ENCODE measurements around the gene PDE4D.

The PDE4D gene

DNA sequence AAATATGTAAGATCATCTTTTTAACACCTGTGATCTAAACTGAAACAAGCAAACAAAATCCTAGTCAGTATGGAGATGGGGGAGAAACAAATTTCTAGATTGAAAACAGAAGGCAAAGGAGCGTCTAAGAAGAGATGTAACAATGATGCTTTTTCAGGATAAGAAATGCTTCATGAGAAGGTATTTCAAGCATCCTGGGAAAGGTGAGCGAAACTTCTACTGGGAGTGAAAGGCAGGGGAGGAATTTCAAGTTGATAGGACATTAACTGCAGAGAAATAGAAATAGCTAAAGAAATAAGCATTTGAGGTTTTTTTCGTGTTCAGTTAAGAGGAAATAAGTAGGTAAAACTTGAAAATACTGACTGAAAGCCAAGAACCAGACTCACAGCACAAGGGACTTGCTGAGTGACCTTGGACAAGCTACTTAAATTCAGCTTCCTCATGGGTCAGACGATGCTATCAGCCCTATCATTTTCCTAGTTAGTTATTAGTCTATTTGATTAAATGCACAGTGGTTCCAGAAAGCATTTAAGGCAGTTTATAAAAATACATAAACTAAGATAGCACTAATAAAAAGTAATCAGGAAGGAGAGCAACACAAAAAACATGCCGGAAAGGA is 406.3 kb downstream of the PDE4D start:
- no peak overlapping the region for H3K27ac ChIP-seq
- TF ChIP-seq ZFX (IDR thresholded peaks at IDR 0.05; ENCODE audit: borderline replicate concordance) = no peak
- TF ChIP-seq, protein P1, sequence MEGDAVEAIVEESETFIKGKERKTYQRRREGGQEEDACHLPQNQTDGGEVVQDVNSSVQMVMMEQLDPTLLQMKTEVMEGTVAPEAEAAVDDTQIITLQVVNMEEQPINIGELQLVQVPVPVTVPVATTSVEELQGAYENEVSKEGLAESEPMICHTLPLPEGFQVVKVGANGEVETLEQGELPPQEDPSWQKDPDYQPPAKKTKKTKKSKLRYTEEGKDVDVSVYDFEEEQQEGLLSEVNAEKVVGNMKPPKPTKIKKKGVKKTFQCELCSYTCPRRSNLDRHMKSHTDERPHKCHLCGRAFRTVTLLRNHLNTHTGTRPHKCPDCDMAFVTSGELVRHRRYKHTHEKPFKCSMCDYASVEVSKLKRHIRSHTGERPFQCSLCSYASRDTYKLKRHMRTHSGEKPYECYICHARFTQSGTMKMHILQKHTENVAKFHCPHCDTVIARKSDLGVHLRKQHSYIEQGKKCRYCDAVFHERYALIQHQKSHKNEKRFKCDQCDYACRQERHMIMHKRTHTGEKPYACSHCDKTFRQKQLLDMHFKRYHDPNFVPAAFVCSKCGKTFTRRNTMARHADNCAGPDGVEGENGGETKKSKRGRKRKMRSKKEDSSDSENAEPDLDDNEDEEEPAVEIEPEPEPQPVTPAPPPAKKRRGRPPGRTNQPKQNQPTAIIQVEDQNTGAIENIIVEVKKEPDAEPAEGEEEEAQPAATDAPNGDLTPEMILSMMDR (IDR thresholded peaks at IDR 0.05) = no peak

DNA sequence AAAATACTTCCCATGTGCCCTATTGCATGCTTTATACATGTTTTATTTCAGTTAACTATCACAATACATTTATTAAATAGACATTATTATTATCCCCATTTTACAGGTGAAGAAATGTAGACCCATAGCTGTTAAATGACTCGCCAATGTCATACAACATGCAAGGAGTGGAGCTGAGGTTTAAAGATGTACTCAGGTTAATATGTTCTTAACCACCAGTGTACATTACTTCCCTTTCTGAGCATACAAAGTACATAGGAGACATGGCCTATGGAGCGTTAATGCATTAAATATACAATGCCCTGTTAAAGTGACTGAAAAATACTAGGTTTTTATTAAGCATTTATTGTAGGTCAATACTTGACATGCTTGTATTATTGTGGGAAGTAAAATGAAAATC is 407.0 kb downstream of the PDE4D start:
- no peak for TF ChIP-seq ZFX (IDR thresholded peaks at IDR 0.05; ENCODE audit: borderline replicate concordance)
- TF ChIP-seq, protein P1 (IDR thresholded peaks at IDR 0.05) = no peak
- H3K27ac ChIP-seq = no peak overlapping the region

DNA sequence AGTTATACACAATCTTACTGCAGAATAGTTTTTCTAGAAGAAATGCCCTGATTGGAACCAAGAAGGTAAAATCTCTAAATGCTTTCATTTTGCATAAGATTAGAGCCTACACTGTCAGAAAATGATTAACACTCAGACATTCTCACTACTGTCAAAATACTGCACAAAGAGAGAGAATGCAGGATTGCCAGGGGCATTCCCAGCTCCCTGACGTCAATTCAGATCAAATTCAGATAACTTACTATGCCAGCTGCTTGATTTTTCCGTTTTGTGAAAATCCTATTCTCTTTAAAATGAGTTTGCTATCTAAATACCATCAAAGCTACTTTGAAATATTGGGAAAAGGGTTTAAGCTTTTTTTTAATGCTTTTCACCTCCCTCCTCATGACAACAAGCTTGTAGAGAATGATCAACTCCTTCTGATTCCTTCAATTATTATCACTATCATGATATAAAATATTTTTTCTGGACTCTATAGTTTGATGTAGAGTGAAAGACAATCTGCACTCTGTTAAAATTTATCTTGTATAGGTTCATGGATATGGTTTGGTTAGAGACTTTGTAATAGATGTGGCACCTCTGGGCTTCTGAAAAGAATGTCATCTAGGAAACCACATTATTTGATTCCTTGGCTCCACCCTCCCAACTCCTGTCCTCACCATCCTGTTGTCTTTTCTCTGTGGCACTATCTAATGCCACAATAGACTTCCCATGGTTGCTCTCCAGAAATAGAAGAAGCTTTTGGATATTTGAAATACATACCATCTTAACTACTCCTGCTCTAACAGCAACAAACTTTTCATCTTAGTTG is 407.7 kb downstream of the PDE4D start:
- no peak overlapping the region for H3K27ac ChIP-seq
- no peak for TF ChIP-seq ZFX (IDR thresholded peaks at IDR 0.05; ENCODE audit: borderline replicate concordance)
- TF ChIP-seq, protein P1 (IDR thresholded peaks at IDR 0.05) = no peak

DNA sequence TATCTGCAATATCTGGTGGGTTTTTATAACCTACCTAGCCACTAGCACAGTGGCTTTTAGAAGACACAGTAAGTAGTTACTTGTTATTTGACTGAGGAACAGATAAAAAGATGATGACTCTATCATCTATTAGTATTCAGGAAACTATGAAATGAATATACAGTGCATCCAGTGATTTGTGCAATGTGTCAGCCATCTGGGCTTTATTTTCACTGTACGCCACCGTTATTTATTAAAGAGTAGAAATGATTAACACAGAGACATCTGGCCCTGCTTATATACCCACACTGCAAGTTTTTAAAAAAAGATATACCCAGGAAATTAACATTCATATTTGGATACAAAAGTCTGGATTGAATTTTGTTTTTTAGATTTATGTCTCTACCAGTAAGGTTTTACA is 408.4 kb downstream of the PDE4D start:
- H3K27ac ChIP-seq = no peak overlapping the region
- TF ChIP-seq, protein P1 (IDR thresholded peaks at IDR 0.05) = no peak
- TF ChIP-seq ZFX (IDR thresholded peaks at IDR 0.05; ENCODE audit: borderline replicate concordance) = no peak

DNA sequence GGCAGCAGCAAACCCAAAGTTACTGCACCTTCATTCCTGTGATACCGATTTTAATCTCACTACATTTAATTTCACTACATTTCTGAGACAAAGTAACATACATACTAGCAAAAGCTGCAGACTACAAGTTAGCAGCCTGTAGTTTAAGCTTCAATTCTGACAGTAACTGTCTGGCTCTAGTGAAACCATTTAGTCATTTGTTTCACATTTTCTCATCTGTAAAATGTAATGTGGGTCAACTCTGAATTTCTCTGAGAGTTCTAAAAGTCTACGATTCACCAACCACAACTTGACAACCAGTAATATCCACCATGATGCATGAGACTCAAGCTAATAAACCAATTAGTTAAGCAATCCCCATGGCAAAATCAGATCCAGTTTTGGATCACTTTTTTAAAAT is 408.9 kb downstream of the PDE4D start:
- TF ChIP-seq, protein P1 (IDR thresholded peaks at IDR 0.05) = no peak
- TF ChIP-seq ZFX (IDR thresholded peaks at IDR 0.05; ENCODE audit: borderline replicate concordance) = no peak

DNA sequence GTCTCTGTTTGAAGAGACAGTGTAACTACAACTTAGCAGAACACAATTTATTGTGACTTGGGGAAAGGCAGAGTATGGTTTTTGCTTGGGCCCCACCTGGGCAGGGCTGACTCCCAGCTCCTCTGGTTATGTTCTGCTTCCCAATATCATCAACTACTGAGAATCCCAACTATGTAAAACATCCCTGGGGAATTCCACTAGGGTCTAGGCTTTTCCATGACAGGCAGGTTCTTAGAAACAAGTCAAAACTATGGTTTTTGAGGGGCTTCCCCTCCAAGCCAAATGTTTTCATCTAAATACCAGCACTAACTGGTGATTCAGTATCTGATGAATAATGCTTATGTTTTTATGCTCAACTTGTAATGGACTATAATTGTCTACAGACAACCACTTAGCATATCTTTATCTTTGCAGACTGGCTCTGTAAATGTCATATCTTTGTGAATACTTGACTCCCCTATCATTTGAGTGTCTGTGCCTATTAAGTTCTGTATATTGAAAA is 409.5 kb downstream of the PDE4D start:
- TF ChIP-seq ZFX (IDR thresholded peaks at IDR 0.05; ENCODE audit: borderline replicate concordance) = no peak
- no peak overlapping the region for H3K27ac ChIP-seq

More for the DNA sequence above, 408.9 kb downstream of the PDE4D start:
- no peak overlapping the region for H3K27ac ChIP-seq

DNA sequence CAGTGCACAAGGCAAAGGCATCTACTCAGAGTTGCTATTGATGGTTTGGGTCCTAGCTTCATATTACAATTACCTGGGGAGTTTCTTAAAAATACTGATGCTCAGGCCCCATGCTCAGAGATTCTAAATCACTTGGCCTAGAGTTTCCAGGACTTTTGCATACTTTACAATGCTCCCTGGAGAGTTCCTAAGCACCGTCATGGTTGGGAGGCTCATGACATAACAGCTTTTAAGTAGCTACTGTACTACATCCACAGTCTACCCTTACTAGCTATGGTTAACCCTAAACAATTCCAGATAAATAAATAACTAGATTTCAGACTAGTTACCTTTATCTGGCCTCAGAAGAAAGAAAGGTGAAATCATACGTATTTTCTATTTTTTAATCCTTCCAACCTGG is 414.4 kb downstream of the PDE4D start:
- TF ChIP-seq, protein P1 (IDR thresholded peaks at IDR 0.05) = no peak
- TF ChIP-seq ZFX (IDR thresholded peaks at IDR 0.05; ENCODE audit: borderline replicate concordance) = no peak
- no peak overlapping the region for H3K27ac ChIP-seq

All from 22Rv1 (cell line).